HuH-7 (cell line): ENCODE data around the gene GRB2.
"Not testable (repeated sequence)": the region's sequence is repeated elsewhere in the genome, so short reads cannot be mapped to it uniquely, and the experiment has no call there.

ENCODE experiments used
- DNase-seq: peaks from one replicate; pipeline ENCODE4 v3.0.0; 2011; ENCODE audit warnings: low spot score

GRB2 gene

GRCh38 chr17:75318211-75318610 is 87.3 kb downstream of the GRB2 start:
- no peak for DNase-seq

GRCh38 chr17:75317671-75318070 is 87.8 kb downstream of the GRB2 start:
- DNase-seq = no peak

- no peak for DNase-seq
Observed at GRCh38 chr17:75316253-75316652, 89.2 kb downstream of the GRB2 start.

GRCh38 chr17:75315541-75316243 is 89.8 kb downstream of the GRB2 start:
- DNase-seq = no peak

- no peak for DNase-seq
Observed at GRCh38 chr17:75313941-75314551, 91.4 kb downstream of the GRB2 start.

GRCh38 chr17:75308732-75309629 is 96.5 kb downstream of the GRB2 start:
- DNase-seq = peak; percentile 88

GRCh38 chr17:75307957-75308731 is 97.3 kb downstream of the GRB2 start:
- no peak for DNase-seq

GRCh38 chr17:75301502-75302206 is 103.8 kb downstream of the GRB2 start:
- no peak for DNase-seq

GRCh38 chr17:75301049-75301448 is 104.4 kb downstream of the GRB2 start:
- DNase-seq = no peak

- no peak for DNase-seq
Observed at GRCh38 chr17:75300280-75300679, 105.2 kb downstream of the GRB2 start.

GRCh38 chr17:75295201-75296158 is 110.0 kb downstream of the GRB2 start:
- peak; percentile 45 for DNase-seq

GRCh38 chr17:75292810-75293448 is 112.5 kb downstream of the GRB2 start:
- DNase-seq = not testable (repeated sequence)

- no peak for DNase-seq
Observed at GRCh38 chr17:75289832-75290337, 115.6 kb downstream of the GRB2 start.

- peak; percentile 98 for DNase-seq
Observed at GRCh38 chr17:75289115-75289831, 116.2 kb downstream of the GRB2 start, which contains the start of gene SLC25A19. TSS of gene SLC25A19 (minus strand) at chr17:75289433. CDS start at chr17:75286764, 2,669 bp downstream.

GRCh38 chr17:75288770-75289114 is 116.7 kb downstream of the GRB2 start:
- no peak for DNase-seq

- no peak for DNase-seq
Observed at GRCh38 chr17:75288359-75288758, 117.1 kb downstream of the GRB2 start.

GRCh38 chr17:75287221-75287620 is 118.3 kb downstream of the GRB2 start:
- no peak for DNase-seq

GRCh38 chr17:75285123-75285522 is 120.4 kb downstream of the GRB2 start:
- DNase-seq = no peak

GRCh38 chr17:75280189-75280588 is 125.3 kb downstream of the GRB2 start:
- DNase-seq = not testable (repeated sequence)
